Smooth muscle cell (in vitro differentiated cells): ENCODE results near the gene GCNT3. TPM values are rescaled to one million over a fixed set of nuclear protein-coding genes. Genes with fewer than 3 reads are reported as not detected.

Experiments
- DNase-seq: peaks from one replicate; lab custom pipeline; 2025; ENCODE audit not compliant: unreplicated experiment; lab: John Stamatoyannopoulos, UW
- H2AFZ ChIP-seq: fragments of 200-600 bp; sonication (generic); 2 replicates; pipeline ENCODE4 v1.6.0; 2016; ENCODE audit warnings: antibody characterized with exemption, low read depth, mild to moderate bottlenecking
- H3F3A ChIP-seq: fragments of 200-600 bp; sonication (generic); 2 replicates; pipeline ENCODE4 v1.6.0; 2017; ENCODE audit warnings: antibody characterized with exemption, low read depth
- H3K27ac ChIP-seq: fragments of 200-600 bp; sonication (generic); 2 replicates; pipeline ENCODE4 v1.5.1; 2016; ENCODE audit warnings: low read depth, mild to moderate bottlenecking
- H3K27me3 ChIP-seq: fragments of 200-600 bp; sonication (generic); 2 replicates; pipeline ENCODE4 v1.6.1; 2016; ENCODE audit warnings: low read depth, mild to moderate bottlenecking
- H3K36me3 ChIP-seq: fragments of 200-600 bp; sonication (generic); 2 replicates; pipeline ENCODE4 v1.5.1; 2016; ENCODE audit warnings: low read depth
- H3K4me1 ChIP-seq: fragments of 200-600 bp; sonication (generic); 2 replicates; pipeline ENCODE4 v1.5.1; 2016; ENCODE audit warnings: low read depth
- H3K4me2 ChIP-seq: fragments of 200-600 bp; sonication (generic); 2 replicates; pipeline ENCODE4 v1.6.0; 2016; ENCODE audit warnings: mild to moderate bottlenecking
- H3K4me3 ChIP-seq: fragments of 200-600 bp; sonication (generic); 2 replicates; pipeline ENCODE4 v1.5.1; 2016; ENCODE audit warnings: mild to moderate bottlenecking
- H3K79me2 ChIP-seq: fragments of 200-600 bp; sonication (generic); 2 replicates; pipeline ENCODE4 v1.6.0; 2016; ENCODE audit warnings: low read depth, mild to moderate bottlenecking
- H3K9ac ChIP-seq: fragments of 200-600 bp; sonication (generic); 2 replicates; pipeline ENCODE4 v1.6.0; 2016; ENCODE audit warnings: low read depth
- H3K9me3 ChIP-seq: fragments of 200-600 bp; sonication (generic); replicated peaks from 2 replicates; pipeline ENCODE4 v1.5.1; 2016; ENCODE audit warnings: low read depth
- H4K20me1 ChIP-seq: fragments of 200-600 bp; sonication (generic); 2 replicates; pipeline ENCODE4 v1.6.0; 2016; ENCODE audit warnings: low read depth
- CTCF ChIP-seq: fragments of 200-600 bp; sonication (generic); IDR thresholded peaks from 2 replicates; pipeline ENCODE4 v1.5.1; 2017; ENCODE audit warnings: borderline replicate concordance, mild to moderate bottlenecking, antibody characterized with exemption; ENCODE audit not compliant: insufficient read depth, poor library complexity, severe bottlenecking
- WGBS: methylation state at CpG from one replicate; pipeline ENCODE4 v1.1.7; 2016; ENCODE audit warnings: low lambda C conversion rate; 5-methylcytosine and 5-hydroxymethylcytosine counted together
- polyA plus RNA-seq: library from polyadenylated mRNA; unstranded; fragments of >200 nt; fragmentation: Nextera tagmentation; extraction: Ambion mirVana; gene quantifications from 2 replicates; pipeline ENCODE4 v1.2.1, GENCODE V29; 2016
- small RNA-seq: library from RNA; depleted of rRNA; stranded (forward); fragments of <200 nt; gene quantifications from one replicate; pipeline ENCODE3, GENCODE V24; 2014
- total RNA-seq: library from RNA; depleted of rRNA; stranded (reverse); fragments of >200 nt; gene quantifications from 2 replicates; pipeline ENCODE4 v1.2.3, GENCODE V29; 2014

GCNT3 gene
- total and polyA plus RNA-seq, 2 experiments from 2014 or later, result not detected

- Histone ChIP-seq H4K20me1 (peaks cover 29% of the 10 kb centered on the region), H2AFZ (no peak overlapping the region), H3K27me3 (no peaks in the 10 kb centered on the region), H3K36me3 (peaks cover 19% of the 10 kb centered on the region), H3K79me2 (peaks cover 29% of the 10 kb centered on the region), H3K4me1 (peaks cover 8% of the 10 kb centered on the region), H3F3A (peaks cover 10% of the 10 kb centered on the region), H3K4me3 (no peak overlapping the region), H3K27ac (peak overlapping the region; percentile 9), H3K4me2 (no peak overlapping the region), H3K9me3 (no peaks in the 10 kb centered on the region), H3K9ac (no peak overlapping the region)
- DNase-seq, result no peak
- 94% methylated on average over 1 of the region's 1 CpG for WGBS
- TF ChIP-seq CTCF, result no peak
Observed at GRCh38 chr15:59659366-59659765, 47.8 kb downstream of the GCNT3 start.

DNA sequence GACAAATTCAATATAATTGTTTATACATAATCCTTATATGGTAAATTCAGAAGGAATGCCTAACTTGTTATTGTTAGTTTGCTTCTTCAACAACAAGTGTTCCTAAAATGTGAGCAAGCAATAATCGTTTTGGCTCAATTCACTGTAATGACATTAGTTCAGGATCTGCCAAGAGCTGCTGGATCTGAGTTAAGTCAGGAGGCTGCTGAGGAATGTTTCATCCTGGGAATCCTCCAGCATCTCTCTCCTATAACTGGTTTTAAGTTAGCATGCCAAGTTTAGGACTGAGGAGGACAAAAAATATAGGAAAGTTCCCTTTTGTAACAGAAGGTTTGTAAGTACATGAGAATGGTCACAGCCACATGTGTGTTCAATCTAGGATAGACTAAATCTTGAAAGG lies 50.7 kb downstream of the GCNT3 start:
- Histone ChIP-seq H3K4me3 (no peak overlapping the region), H3K79me2 (peaks cover under 1% of the 10 kb centered on the region), H3K9ac (no peak overlapping the region), H4K20me1 (peaks cover 21% of the 10 kb centered on the region), H3F3A (peaks cover 10% of the 10 kb centered on the region), H3K27ac (no peak overlapping the region), H2AFZ (no peak overlapping the region), H3K9me3 (no peaks in the 10 kb centered on the region), H3K27me3 (no peaks in the 10 kb centered on the region), H3K4me2 (no peak overlapping the region), H3K4me1 (no peaks in the 10 kb centered on the region), H3K36me3 (peaks cover 19% of the 10 kb centered on the region)
- no peak for TF ChIP-seq CTCF
- no peak for DNase-seq
- WGBS, result 97% methylated on average over 1 of the region's 1 CpG

- no peaks in the 10 kb centered on the region for H3K27me3 ChIP-seq
- H4K20me1 ChIP-seq, result peaks cover 47% of the 10 kb centered on the region
- no peak for DNase-seq
- no peak for TF ChIP-seq CTCF
- H3K4me3 ChIP-seq, result no peak overlapping the region
- no peaks in the 10 kb centered on the region for H3K4me1 ChIP-seq
- no peak overlapping the region for H2AFZ ChIP-seq
- H3K27ac ChIP-seq, result no peak overlapping the region
- no peak overlapping the region for H3K9ac ChIP-seq
- H3K4me2 ChIP-seq, result no peak overlapping the region
- no peaks in the 10 kb centered on the region for H3F3A ChIP-seq
- H3K79me2 ChIP-seq, result peaks cover 21% of the 10 kb centered on the region
- peaks cover 47% of the 10 kb centered on the region for H3K36me3 ChIP-seq
- no peaks in the 10 kb centered on the region for H3K9me3 ChIP-seq
- 99% methylated on average over 8 of the region's 8 CpGs for WGBS
Observed at GRCh38 chr15:59668556-59668955, 57.0 kb downstream of the GCNT3 start.

Small RNA genes lying within 50 kb of the gene (small RNA-seq; reads per million reads assigned to genes)
- gene RNA5SP396, result not detected

Other genes starting within 250 kb of the GCNT3 start
- 50.0 and 68.6 TPM in 2 replicates for gene MYO1E, start 238.9 kb upstream of the GCNT3 start, total RNA-seq
- 54.5 and 69.6 TPM in 2 replicates for gene MYO1E, start 238.9 kb upstream of the GCNT3 start, polyA plus RNA-seq
- 0.04 and 0.67 TPM in 2 replicates for gene FAM81A, start 173.6 kb upstream of the GCNT3 start, total RNA-seq
- gene FAM81A, start 173.6 kb upstream of the GCNT3 start, polyA plus RNA-seq, result 0.79 and 1.8 TPM in 2 replicates
- gene GTF2A2, start 45.7 kb downstream of the GCNT3 start, total RNA-seq, result 60.8 and 102 TPM in 2 replicates
- gene GTF2A2, start 45.7 kb downstream of the GCNT3 start, polyA plus RNA-seq, result 253 and 261 TPM in 2 replicates
- 104 and 130 TPM in 2 replicates for gene BNIP2, start 77.5 kb downstream of the GCNT3 start, total RNA-seq
- 41.4 and 48.7 TPM in 2 replicates for gene BNIP2, start 77.5 kb downstream of the GCNT3 start, polyA plus RNA-seq